Measurements from ENCODE around the gene ADAM12. TPM values are rescaled to one million over a fixed set of nuclear protein-coding genes. Genes with fewer than 3 reads are reported as not detected.

ADAM12 gene
- polyA plus RNA-seq, 1 of the 3 experiments (the other 2 are of a cell fraction) = 25.0 TPM

DNA sequence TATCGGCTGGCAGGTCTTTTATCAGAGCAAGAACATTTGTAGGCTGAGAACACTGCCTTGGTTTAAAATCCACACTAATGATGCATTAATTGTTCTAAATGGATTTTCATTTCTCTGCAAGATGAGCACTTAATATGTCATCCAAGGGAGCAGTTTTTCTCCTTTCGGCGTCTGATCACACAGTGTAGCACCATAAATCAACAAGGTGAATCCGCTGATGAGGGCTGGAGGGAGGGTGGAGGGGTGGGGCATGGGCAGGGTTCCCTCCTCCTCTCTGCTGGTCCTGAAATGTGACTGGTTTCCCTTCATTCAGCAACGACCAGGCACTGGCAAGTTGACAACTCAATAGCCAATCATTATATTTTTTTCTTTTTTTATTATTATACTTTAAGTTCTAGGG lies 45.6 kb downstream of the ADAM12 start (continued):
- TF ChIP-seq, protein P1, sequence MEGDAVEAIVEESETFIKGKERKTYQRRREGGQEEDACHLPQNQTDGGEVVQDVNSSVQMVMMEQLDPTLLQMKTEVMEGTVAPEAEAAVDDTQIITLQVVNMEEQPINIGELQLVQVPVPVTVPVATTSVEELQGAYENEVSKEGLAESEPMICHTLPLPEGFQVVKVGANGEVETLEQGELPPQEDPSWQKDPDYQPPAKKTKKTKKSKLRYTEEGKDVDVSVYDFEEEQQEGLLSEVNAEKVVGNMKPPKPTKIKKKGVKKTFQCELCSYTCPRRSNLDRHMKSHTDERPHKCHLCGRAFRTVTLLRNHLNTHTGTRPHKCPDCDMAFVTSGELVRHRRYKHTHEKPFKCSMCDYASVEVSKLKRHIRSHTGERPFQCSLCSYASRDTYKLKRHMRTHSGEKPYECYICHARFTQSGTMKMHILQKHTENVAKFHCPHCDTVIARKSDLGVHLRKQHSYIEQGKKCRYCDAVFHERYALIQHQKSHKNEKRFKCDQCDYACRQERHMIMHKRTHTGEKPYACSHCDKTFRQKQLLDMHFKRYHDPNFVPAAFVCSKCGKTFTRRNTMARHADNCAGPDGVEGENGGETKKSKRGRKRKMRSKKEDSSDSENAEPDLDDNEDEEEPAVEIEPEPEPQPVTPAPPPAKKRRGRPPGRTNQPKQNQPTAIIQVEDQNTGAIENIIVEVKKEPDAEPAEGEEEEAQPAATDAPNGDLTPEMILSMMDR (IDR thresholded peaks at IDR 0.05) = no peak
- TF ChIP-seq NFIC (IDR thresholded peaks at IDR 0.05; ENCODE audit: borderline replicate concordance) (no peak), SIN3A (IDR thresholded peaks at IDR 0.05; ENCODE audit: borderline replicate concordance, low read depth, low read length) (no peak), ELF1 (IDR thresholded peaks at IDR 0.05) (no peak), FOXM1 (IDR thresholded peaks at IDR 0.05; ENCODE audit: low read depth) (no peak)

DNA sequence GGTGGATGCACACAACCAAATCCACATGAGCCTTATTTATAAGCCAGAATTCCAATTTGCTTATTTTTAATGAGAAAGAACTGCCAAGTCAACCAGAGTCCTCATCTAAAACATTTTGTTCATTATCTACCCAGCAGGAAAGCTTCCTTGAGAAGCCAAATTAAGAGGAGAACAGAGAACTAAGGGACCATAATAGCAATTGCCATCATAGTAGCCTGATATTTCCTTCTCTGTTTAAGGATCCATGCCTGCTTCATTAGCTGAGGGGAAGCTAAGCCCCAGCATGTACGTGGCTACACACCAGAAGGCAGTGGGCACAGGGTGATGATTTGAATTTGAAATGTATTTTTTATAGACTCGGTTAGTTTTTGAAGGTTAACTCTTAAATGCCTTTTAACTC lies 46.8 kb downstream of the ADAM12 start:
- no peak overlapping the region for H2AFZ ChIP-seq (ENCODE audit: low read depth)
- ChIA-PET CTCF (no interaction called here), POLR2A (no interaction called here)
- H4K20me1 ChIP-seq (ENCODE audit: insufficient read depth) = no peaks in the 10 kb centered on the region
- no peak overlapping the region for H3K9ac ChIP-seq
- TF ChIP-seq GABPA (IDR thresholded peaks at IDR 0.05; ENCODE audit: low read depth) = no peak
- TF ChIP-seq, protein P2, sequence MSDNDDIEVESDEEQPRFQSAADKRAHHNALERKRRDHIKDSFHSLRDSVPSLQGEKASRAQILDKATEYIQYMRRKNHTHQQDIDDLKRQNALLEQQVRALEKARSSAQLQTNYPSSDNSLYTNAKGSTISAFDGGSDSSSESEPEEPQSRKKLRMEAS (IDR thresholded peaks at IDR 0.05; ENCODE audit: low read depth) = no peak
- TF ChIP-seq EP300 (IDR thresholded peaks at IDR 0.05; ENCODE audit: borderline replicate concordance in 1 of 2, low read depth in 1 of 2, low read length in 1 of 2) = no peak
- no peak for TF ChIP-seq POLR2AphosphoS5 (IDR thresholded peaks at IDR 0.05; ENCODE audit: low read depth, low read length)
- no peak for TF ChIP-seq MEF2A (IDR thresholded peaks at IDR 0.05; ENCODE audit: borderline replicate concordance, low read depth)
- TF ChIP-seq, protein P3, sequence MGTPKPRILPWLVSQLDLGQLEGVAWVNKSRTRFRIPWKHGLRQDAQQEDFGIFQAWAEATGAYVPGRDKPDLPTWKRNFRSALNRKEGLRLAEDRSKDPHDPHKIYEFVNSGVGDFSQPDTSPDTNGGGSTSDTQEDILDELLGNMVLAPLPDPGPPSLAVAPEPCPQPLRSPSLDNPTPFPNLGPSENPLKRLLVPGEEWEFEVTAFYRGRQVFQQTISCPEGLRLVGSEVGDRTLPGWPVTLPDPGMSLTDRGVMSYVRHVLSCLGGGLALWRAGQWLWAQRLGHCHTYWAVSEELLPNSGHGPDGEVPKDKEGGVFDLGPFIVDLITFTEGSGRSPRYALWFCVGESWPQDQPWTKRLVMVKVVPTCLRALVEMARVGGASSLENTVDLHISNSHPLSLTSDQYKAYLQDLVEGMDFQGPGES (IDR thresholded peaks at IDR 0.05; ENCODE audit: low read depth, low read length) = no peak
- TF ChIP-seq ELF1 (IDR thresholded peaks at IDR 0.05) = no peak
- no peaks in the 10 kb centered on the region for H3K9me3 ChIP-seq
- H3K36me3 ChIP-seq (replicated peaks in 1 of 2; ENCODE audit: control insufficient read depth in 1 of 2, insufficient read depth in 2 of 2, low read length in 1 of 2) = no peaks in the 10 kb centered on the region
- no peak overlapping the region for H3K27ac ChIP-seq (ENCODE audit: low read depth in 2 of 2, low read length in 1 of 2)
- peaks cover 0 to 3% of the 10 kb centered on the region in 2 experiments; a peak in 1 of 4 replicates for H3K4me1 ChIP-seq (ENCODE audit: control insufficient read depth in 1 of 2, insufficient read depth in 2 of 2, low read depth in 1 of 2, low read length in 1 of 2)
- no peak for DNase-seq
- no peaks in the 10 kb centered on the region for H3F3A ChIP-seq (replicated peaks; ENCODE audit: insufficient read depth)
- no peak overlapping the region for H3K4me2 ChIP-seq
- H3K9me2 ChIP-seq = no peaks in the 10 kb centered on the region
- no peak overlapping the region for H3K4me3 ChIP-seq (ENCODE audit: low read depth in 2 of 2, low read length in 1 of 2)
- no peaks in the 10 kb centered on the region for H3K27me3 ChIP-seq (ENCODE audit: insufficient read depth)
- 73% methylated on average over 2 of the region's 2 CpGs for WGBS (ENCODE audit: low lambda C conversion rate)
- H3K79me2 ChIP-seq (ENCODE audit: insufficient read depth) = no peaks in the 10 kb centered on the region

DNA sequence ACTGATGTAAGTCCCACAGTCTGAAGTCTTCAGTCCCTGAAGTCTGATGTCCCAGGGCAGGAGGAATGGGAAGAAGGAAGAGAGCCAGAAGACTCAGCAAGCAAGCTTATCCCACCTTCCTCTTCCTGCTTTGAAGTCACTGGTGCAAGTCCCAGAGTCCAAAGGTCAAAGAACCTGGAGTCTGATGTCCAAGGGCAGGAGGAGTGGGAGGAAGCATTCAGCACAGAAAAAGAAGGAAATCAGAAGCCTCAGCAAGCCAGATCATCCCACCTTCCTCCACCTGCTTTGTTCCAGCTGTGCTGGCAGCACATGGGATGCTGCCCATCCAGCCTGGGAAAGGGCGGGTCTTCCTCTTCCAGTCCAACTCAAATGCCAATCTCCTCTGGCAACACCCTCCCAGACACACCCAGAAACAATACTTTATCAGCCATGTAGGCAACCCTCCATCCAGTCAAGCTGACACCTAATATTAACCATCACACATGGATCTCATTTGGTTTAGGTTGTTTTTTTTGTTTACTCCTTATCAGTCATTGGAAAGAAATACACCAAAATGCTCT lies 50.9 kb downstream of the ADAM12 start:
- H3K4me2 ChIP-seq = no peak overlapping the region

More for the DNA sequence above, 50.9 kb downstream of the ADAM12 start:
- Histone ChIP-seq H3K9me2 (no peaks in the 10 kb centered on the region), H3F3A (replicated peaks; ENCODE audit: insufficient read depth) (no peaks in the 10 kb centered on the region), H3K4me3 (ENCODE audit: low read depth in 2 of 2, low read length in 1 of 2) (no peak overlapping the region), H3K36me3 (replicated peaks in 1 of 2; ENCODE audit: control insufficient read depth in 1 of 2, insufficient read depth in 2 of 2, low read length in 1 of 2) (no peaks in the 10 kb centered on the region), H3K79me2 (ENCODE audit: insufficient read depth) (no peaks in the 10 kb centered on the region), H4K20me1 (ENCODE audit: insufficient read depth) (no peaks in the 10 kb centered on the region), H2AFZ (ENCODE audit: low read depth) (no peak overlapping the region), H3K9ac (no peak overlapping the region), H3K9me3 (no peaks in the 10 kb centered on the region), H3K27me3 (ENCODE audit: insufficient read depth) (no peaks in the 10 kb centered on the region), H3K4me1 (ENCODE audit: control insufficient read depth in 1 of 2, insufficient read depth in 2 of 2, low read depth in 1 of 2, low read length in 1 of 2) (peaks cover 0 to 8% of the 10 kb centered on the region in 2 experiments; a peak in 2 of 4 replicates), H3K27ac (ENCODE audit: low read depth in 2 of 2, low read length in 1 of 2) (no peak overlapping the region)
- TF ChIP-seq, protein P4, sequence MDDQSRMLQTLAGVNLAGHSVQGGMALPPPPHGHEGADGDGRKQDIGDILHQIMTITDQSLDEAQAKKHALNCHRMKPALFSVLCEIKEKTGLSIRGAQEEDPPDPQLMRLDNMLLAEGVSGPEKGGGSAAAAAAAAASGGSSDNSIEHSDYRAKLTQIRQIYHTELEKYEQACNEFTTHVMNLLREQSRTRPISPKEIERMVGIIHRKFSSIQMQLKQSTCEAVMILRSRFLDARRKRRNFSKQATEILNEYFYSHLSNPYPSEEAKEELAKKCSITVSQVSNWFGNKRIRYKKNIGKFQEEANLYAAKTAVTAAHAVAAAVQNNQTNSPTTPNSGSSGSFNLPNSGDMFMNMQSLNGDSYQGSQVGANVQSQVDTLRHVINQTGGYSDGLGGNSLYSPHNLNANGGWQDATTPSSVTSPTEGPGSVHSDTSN (IDR thresholded peaks at IDR 0.05) = no peak
- no peak for TF ChIP-seq TAF1 (IDR thresholded peaks at IDR 0.05; ENCODE audit: borderline replicate concordance, low read depth, low read length)
- no peak for TF ChIP-seq CHD2 (IDR thresholded peaks at IDR 0.05; ENCODE audit: low read length, partially characterized antibody)
- TF ChIP-seq FOXJ3 (CRISPR knock-in tag; IDR thresholded peaks at IDR 0.05) = no peak
- no peak for TF ChIP-seq MXI1 (IDR thresholded peaks at IDR 0.05; ENCODE audit: low read depth, low read length)
- no peak for TF ChIP-seq RFX5 (IDR thresholded peaks at IDR 0.05; ENCODE audit: low read length)
- TF ChIP-seq, protein P1 (IDR thresholded peaks at IDR 0.05) = no peak
- POLR2A ChIA-PET = no interaction called here
- DNase-seq = no peak
- CTCF ChIA-PET = no interaction called here
- 91% methylated on average over 1 of the region's 1 CpG for WGBS (ENCODE audit: low lambda C conversion rate)

All from SK-N-SH (cell line).